Measurements from ENCODE around the gene LRRC4.

Gene LRRC4

DNA sequence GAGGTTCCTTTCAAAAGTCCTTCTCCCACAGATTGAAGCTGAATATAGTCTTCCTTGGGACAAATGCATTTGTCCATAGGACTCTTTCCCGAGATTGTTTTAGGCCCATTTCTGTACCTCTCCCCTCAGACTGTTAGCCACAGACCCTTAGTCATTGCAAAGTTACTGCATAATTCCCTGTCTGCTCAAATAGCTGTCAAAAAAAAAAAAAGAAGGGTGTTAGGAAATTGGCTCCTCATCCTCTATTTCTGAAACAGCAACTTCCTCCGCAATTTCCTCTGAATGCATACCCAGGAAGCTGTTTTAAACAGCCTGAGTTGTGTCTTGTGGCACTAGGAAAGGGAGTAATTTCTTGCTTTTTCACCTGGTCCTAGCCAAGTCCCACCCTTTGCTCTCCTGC is 5.4 kb downstream of the LRRC4 start (continued):
- TF ChIP-seq, protein P1, sequence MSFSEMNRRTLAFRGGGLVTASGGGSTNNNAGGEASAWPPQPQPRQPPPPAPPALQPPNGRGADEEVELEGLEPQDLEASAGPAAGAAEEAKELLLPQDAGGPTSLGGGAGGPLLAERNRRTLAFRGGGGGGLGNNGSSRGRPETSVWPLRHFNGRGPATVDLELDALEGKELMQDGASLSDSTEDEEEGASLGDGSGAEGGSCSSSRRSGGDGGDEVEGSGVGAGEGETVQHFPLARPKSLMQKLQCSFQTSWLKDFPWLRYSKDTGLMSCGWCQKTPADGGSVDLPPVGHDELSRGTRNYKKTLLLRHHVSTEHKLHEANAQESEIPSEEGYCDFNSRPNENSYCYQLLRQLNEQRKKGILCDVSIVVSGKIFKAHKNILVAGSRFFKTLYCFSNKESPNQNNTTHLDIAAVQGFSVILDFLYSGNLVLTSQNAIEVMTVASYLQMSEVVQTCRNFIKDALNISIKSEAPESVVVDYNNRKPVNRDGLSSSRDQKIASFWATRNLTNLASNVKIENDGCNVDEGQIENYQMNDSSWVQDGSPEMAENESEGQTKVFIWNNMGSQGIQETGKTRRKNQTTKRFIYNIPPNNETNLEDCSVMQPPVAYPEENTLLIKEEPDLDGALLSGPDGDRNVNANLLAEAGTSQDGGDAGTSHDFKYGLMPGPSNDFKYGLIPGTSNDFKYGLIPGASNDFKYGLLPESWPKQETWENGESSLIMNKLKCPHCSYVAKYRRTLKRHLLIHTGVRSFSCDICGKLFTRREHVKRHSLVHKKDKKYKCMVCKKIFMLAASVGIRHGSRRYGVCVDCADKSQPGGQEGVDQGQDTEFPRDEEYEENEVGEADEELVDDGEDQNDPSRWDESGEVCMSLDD (tag by site-specific recombination; IDR thresholded peaks at IDR 0.05), result no peak
- TF ChIP-seq ZNF514 (tag by site-specific recombination; IDR thresholded peaks at IDR 0.05), result no peak
- no peak for TF ChIP-seq ZNF626 (tag by site-specific recombination; IDR thresholded peaks at IDR 0.05)
- TF ChIP-seq ZNF266 (tag by site-specific recombination; IDR thresholded peaks at IDR 0.05; ENCODE audit: low read depth), result no peak
- no peak; the same call in 1 of the 2 replicates for TF ChIP-seq ZBTB20 (tag by site-specific recombination; IDR thresholded peaks at IDR 0.05)
- TF ChIP-seq, protein P2, sequence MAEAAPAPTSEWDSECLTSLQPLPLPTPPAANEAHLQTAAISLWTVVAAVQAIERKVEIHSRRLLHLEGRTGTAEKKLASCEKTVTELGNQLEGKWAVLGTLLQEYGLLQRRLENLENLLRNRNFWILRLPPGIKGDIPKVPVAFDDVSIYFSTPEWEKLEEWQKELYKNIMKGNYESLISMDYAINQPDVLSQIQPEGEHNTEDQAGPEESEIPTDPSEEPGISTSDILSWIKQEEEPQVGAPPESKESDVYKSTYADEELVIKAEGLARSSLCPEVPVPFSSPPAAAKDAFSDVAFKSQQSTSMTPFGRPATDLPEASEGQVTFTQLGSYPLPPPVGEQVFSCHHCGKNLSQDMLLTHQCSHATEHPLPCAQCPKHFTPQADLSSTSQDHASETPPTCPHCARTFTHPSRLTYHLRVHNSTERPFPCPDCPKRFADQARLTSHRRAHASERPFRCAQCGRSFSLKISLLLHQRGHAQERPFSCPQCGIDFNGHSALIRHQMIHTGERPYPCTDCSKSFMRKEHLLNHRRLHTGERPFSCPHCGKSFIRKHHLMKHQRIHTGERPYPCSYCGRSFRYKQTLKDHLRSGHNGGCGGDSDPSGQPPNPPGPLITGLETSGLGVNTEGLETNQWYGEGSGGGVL (tag by site-specific recombination; IDR thresholded peaks at IDR 0.05), result no peak
- no peak for TF ChIP-seq ZNF473 (tag by site-specific recombination; IDR thresholded peaks at IDR 0.05)
- TF ChIP-seq ZNF274 (IDR thresholded peaks at IDR 0.05; ENCODE audit: low read length), result no peak
- no peak for TF ChIP-seq ZNF274 (tag by site-specific recombination; IDR thresholded peaks at IDR 0.05; ENCODE audit: borderline replicate concordance)
- no peak for TF ChIP-seq ZNF350 (tag by site-specific recombination; IDR thresholded peaks at IDR 0.05)
- no peak for TF ChIP-seq ZNF24 (tag by site-specific recombination; IDR thresholded peaks at IDR 0.05)
- TF ChIP-seq ZNF791 (tag by site-specific recombination; IDR thresholded peaks at IDR 0.05), result no peak

DNA sequence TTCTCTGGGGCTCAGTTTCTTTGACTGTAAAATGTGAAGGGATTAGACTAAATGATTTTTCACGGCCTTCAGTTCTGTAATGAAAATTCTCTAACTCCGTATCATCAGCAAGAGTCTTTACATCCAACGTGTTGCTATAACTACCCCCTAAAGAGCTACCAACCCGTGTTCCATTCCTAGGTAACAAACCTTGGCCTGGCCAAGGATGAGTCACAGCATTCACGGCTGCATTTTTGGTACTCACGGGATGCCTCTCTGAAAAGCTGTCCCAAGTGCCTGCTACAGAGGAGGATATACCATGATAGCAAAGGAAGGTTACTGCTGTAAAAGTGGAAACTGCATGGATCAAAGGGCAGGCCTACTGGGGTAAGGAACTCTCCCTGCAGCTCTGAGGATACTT is 5.9 kb downstream of the LRRC4 start:
- Histone ChIP-seq H3K4me3 (ENCODE audit: low read depth, low read length) (no peak overlapping the region), H3K4me1 (ENCODE audit: control insufficient read depth, insufficient read depth, low read length) (no peaks in the 10 kb centered on the region; the same call in 1 of the 2 replicates), H3K27ac (ENCODE audit: extremely low read depth, low read depth, low read length) (no peak overlapping the region), H3K9me3 (ENCODE audit: control insufficient read depth, insufficient read depth, low read depth, low read length) (no peaks in the 10 kb centered on the region), H3K36me3 (ENCODE audit: control insufficient read depth in 2 of 2, insufficient read depth in 1 of 2, low read length in 2 of 2) (peaks cover 0 to 11% of the 10 kb centered on the region in 2 experiments; a peak in 1 of 3 replicates)
- TF ChIP-seq, protein P3, sequence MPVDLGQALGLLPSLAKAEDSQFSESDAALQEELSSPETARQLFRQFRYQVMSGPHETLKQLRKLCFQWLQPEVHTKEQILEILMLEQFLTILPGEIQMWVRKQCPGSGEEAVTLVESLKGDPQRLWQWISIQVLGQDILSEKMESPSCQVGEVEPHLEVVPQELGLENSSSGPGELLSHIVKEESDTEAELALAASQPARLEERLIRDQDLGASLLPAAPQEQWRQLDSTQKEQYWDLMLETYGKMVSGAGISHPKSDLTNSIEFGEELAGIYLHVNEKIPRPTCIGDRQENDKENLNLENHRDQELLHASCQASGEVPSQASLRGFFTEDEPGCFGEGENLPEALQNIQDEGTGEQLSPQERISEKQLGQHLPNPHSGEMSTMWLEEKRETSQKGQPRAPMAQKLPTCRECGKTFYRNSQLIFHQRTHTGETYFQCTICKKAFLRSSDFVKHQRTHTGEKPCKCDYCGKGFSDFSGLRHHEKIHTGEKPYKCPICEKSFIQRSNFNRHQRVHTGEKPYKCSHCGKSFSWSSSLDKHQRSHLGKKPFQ (tag by site-specific recombination; IDR thresholded peaks at IDR 0.05), result no peak
- TF ChIP-seq ZNF600 (tag by site-specific recombination; IDR thresholded peaks at IDR 0.05), result peak; percentile 29; the same call in 1 of the 2 replicates
- POLR2A ChIA-PET, result no interaction called here
- CTCF ChIA-PET, result interaction anchor here (1.3 kb wide), 1 partner anchor 183 kb away, joined by 4 read pairs; no protein-coding TSS in a partner anchor

DNA sequence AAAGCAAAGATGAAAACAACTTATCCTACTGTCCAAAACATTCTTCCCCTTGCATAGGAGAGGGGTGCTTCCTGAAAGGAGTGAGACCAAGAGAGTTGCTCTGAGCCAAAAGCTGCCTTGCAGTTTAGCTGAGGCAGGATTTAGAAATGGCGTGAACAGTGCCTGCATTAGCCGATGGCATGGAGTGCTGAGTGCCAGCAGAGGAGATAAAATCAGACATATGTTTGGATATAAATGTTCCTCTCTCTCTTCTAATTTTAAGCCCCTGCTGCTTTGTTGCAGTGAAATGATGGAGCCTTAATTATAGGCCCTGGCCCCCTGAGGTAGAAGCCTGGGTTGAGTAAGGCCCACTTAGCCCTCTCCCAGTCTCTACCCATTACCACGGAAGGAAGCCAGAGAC is 7.1 kb downstream of the LRRC4 start:
- Histone ChIP-seq H3K9me3 (ENCODE audit: control insufficient read depth, insufficient read depth, low read depth, low read length) (no peaks in the 10 kb centered on the region), H3K4me3 (ENCODE audit: low read depth, low read length) (no peak overlapping the region), H3K4me1 (ENCODE audit: control insufficient read depth, insufficient read depth, low read length) (no peaks in the 10 kb centered on the region; the same call in 1 of the 2 replicates), H3K36me3 (ENCODE audit: control insufficient read depth in 2 of 2, insufficient read depth in 1 of 2, low read length in 2 of 2) (peaks cover 0 to 5% of the 10 kb centered on the region in 2 experiments; a peak in 1 of 3 replicates), H3K27ac (ENCODE audit: extremely low read depth, low read depth, low read length) (no peak overlapping the region)
- POLR2A ChIA-PET, result no interaction called here
- CTCF ChIA-PET, result interaction anchor here (0.6 kb wide), 1 partner anchor 43 kb away, joined by 3 read pairs; no protein-coding TSS in a partner anchor
- peak; percentile 63; the same call in 1 of the 2 replicates for TF ChIP-seq ZIC2 (tag by site-specific recombination; IDR thresholded peaks at IDR 0.05)
- TF ChIP-seq GFI1B (tag by site-specific recombination; IDR thresholded peaks at IDR 0.05), result no peak

Data from HEK293 (cell line).